HepG2 (cell line): ENCODE results near the gene KSR1. TPM values are rescaled to one million over a fixed set of nuclear protein-coding genes. Genes with fewer than 3 reads are reported as not detected.

ENCODE experiments used
- CHD4 ChIP-seq: fragments of 200-600 bp; sonication (generic); IDR thresholded peaks from 2 replicates; pipeline ENCODE4 v1.7.0; 2017; ENCODE audit warnings: mild to moderate bottlenecking, low read length, borderline replicate concordance
- FOSL2 ChIP-seq: sonication (generic); formaldehyde crosslinking; IDR thresholded peaks from 2 replicates; pipeline ENCODE4 v1.4.0; 2020; ENCODE audit warnings: missing genetic modification reagents
- FOXO1 ChIP-seq: sonication (generic); formaldehyde crosslinking; IDR thresholded peaks from 2 replicates; pipeline ENCODE4 v1.4.0; 2020; ENCODE audit warnings: missing genetic modification reagents
- GLI4 ChIP-seq: sonication (generic); formaldehyde crosslinking; IDR thresholded peaks from 2 replicates; pipeline ENCODE4 v1.5.1; 2020; ENCODE audit warnings: missing genetic modification reagents, mild to moderate bottlenecking, moderate library complexity, borderline replicate concordance
- HNRNPLL ChIP-seq: fragments of 200-400 bp; formaldehyde crosslinking; IDR thresholded peaks from 2 replicates; pipeline ENCODE4 v1.6.1; 2017; ENCODE audit warnings: mild to moderate bottlenecking, low read depth, low read length; ENCODE audit not compliant: poor library complexity, severe bottlenecking
- MXD1 ChIP-seq: sonication (generic); formaldehyde crosslinking; IDR thresholded peaks from 2 replicates; pipeline ENCODE4 v1.4.0; 2020; ENCODE audit warnings: mild to moderate bottlenecking, missing genetic modification reagents
- MXD3 ChIP-seq: IDR thresholded peaks from 2 replicates; pipeline ENCODE4 v1.6.1; 2016; ENCODE audit warnings: mild to moderate bottlenecking, missing biosample characterization, missing genetic modification reagents
- SAFB2 ChIP-seq: sonication (generic); formaldehyde crosslinking; IDR thresholded peaks from 2 replicates; pipeline ENCODE4 v1.5.1; 2020; ENCODE audit warnings: missing genetic modification reagents, low read depth, mild to moderate bottlenecking, borderline replicate concordance
- SIN3A ChIP-seq: IDR thresholded peaks from 2 replicates; pipeline ENCODE4 v1.6.1; 2011; ENCODE audit warnings: low read depth, mild to moderate bottlenecking, control low read depth, low read length, borderline replicate concordance
- SP1 ChIP-seq, 2 experiments: fragments of 450-650 bp in 1 of 2; sonication (generic) in 1 of 2; formaldehyde crosslinking in 1 of 2; IDR thresholded peaks; 2 replicates each; pipeline versions ENCODE4 v1.4.0 to v1.6.1; 2016 to 2020; ENCODE audit warnings: missing genetic modification reagents in 1 of 2
- WIZ ChIP-seq: sonication (generic); formaldehyde crosslinking; IDR thresholded peaks from 2 replicates; pipeline ENCODE4 v1.5.1; 2020; ENCODE audit warnings: mild to moderate bottlenecking, missing genetic modification reagents
- ZEB1 ChIP-seq: IDR thresholded peaks from 2 replicates; pipeline ENCODE4 v1.6.1; 2012; ENCODE audit warnings: mild to moderate bottlenecking, low read depth, inconsistent platforms; ENCODE audit not compliant: insufficient replicate concordance
- ZNF12 ChIP-seq: sonication (generic); formaldehyde crosslinking; IDR thresholded peaks from 2 replicates; pipeline ENCODE4 v1.5.0; 2020; ENCODE audit warnings: missing genetic modification reagents
- ZNF234 ChIP-seq: sonication (generic); formaldehyde crosslinking; conservative IDR thresholded peaks from 2 replicates; pipeline ENCODE4 v1.5.1; 2020; ENCODE audit warnings: mild to moderate bottlenecking, missing genetic modification reagents
- ZNF260 ChIP-seq: sonication (generic); formaldehyde crosslinking; IDR thresholded peaks from 2 replicates; pipeline ENCODE4 v1.4.0; 2020; ENCODE audit warnings: missing genetic modification reagents, low read depth, mild to moderate bottlenecking, borderline replicate concordance
- ZNF383 ChIP-seq: sonication (generic); formaldehyde crosslinking; IDR thresholded peaks from 2 replicates; pipeline ENCODE4 v1.4.0; 2020; ENCODE audit warnings: missing genetic modification reagents, mild to moderate bottlenecking, borderline replicate concordance
- ZNF605 ChIP-seq: sonication (generic); formaldehyde crosslinking; IDR thresholded peaks from 2 replicates; pipeline ENCODE4 v1.8.0; 2022; ENCODE audit warnings: mild to moderate bottlenecking, missing genetic modification reagents
- ZNF704 ChIP-seq: sonication (generic); formaldehyde crosslinking; IDR thresholded peaks from 2 replicates; pipeline ENCODE4 v1.8.1; 2023; ENCODE audit warnings: mild to moderate bottlenecking, inconsistent platforms, moderate library complexity, missing genetic modification reagents, borderline replicate concordance
- ZNF776 ChIP-seq: sonication (generic); formaldehyde crosslinking; IDR thresholded peaks from 2 replicates; pipeline ENCODE4 v1.4.0; 2020; ENCODE audit warnings: mild to moderate bottlenecking, missing genetic modification reagents
- polyA plus RNA-seq, 8 experiments: library from polyadenylated mRNA; depleted of rRNA in 3 of 8; stranded (reverse) in 7 of 8; unstranded in 1 of 8; fragments of >200 nt; fragmentation: Illumina TruSeq in 4 of 8; extraction: Trizol in 4 of 8; gene quantifications; 2 replicates each; pipeline versions ENCODE4 v1.2.1 to v1.2.3, GENCODE V29; 2011 to 2016; ENCODE audit warnings: low read depth in 4 of 8, missing spikeins in 1 of 8, mixed read lengths in 1 of 8; ENCODE audit not compliant: insufficient read depth in 1 of 8
- total RNA-seq, 5 experiments: library from RNA; depleted of rRNA; stranded (reverse); fragments of >200 nt; fragmentation: Illumina TruSeq; extraction: Trizol; gene quantifications; 2 replicates each; pipeline ENCODE4 v1.2.3, GENCODE V29; 2016; ENCODE audit warnings: low read depth in 1 of 5

The KSR1 gene
- total and polyA plus RNA-seq, 2 of the 13 experiments (the other 11 are each of a cell fraction or from before 2014, with no cell fraction given) = 10.1 to 16.6 TPM

DNA sequence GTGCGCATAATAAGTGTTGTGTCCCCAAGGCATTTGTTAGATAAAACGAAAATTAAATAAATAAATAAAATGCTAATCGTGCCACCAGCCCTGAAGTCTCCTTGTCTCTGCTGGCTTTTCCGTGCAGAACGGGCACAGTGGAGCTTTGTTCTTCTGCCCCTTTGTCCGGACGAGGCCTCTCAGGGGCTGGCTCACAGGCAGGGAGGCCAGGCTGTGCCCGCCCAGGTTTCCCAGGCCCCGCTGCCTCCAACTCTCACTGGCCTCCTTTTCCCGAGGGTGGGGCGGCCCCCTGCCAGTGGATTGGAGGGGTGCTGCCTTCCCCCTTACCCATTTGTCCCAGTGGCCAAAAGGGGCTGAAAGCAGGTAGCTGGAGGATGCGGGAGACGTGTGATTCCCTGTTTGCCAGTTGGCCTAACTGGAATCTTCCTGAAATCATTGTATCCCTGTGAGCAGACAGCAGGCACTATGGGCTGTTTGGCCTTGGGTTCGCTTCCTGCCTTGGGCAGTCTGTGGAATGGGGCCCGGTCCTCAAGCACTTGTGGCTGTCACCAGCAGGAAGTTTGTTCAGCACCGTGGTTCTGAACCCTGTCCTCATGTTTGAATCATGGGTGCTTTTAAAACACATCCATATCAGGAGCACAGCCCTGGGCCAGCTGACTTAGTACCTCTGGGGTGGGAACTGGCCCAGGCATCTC is 64.4 kb downstream of the KSR1 start (continued):
- TF ChIP-seq ZNF605 (CRISPR knock-in tag) = 0 out of 2 replicates have a peak, but pooled peaks have one; percentile 33
- no peak; the same call in 1 of the 2 replicates for TF ChIP-seq FOSL2 (CRISPR knock-in tag)
- TF ChIP-seq SP1 (IDR thresholded peaks at IDR 0.05) = no peak
- TF ChIP-seq SP1 (CRISPR knock-in tag; IDR thresholded peaks at IDR 0.05) = no peak
- no peak for TF ChIP-seq ZEB1
- TF ChIP-seq FOXO1 (CRISPR knock-in tag) = no peak
- no peak for TF ChIP-seq GLI4 (CRISPR knock-in tag)
- TF ChIP-seq ZNF234 (CRISPR knock-in tag) = no peak
- no peak for TF ChIP-seq ZNF12 (CRISPR knock-in tag)
- no peak for TF ChIP-seq HNRNPLL
- no peak for TF ChIP-seq ZNF260
- TF ChIP-seq WIZ (CRISPR knock-in tag) = no peak
- TF ChIP-seq ZNF383 (CRISPR knock-in tag) = no peak
- no peak for TF ChIP-seq ZNF704 (CRISPR knock-in tag)
- TF ChIP-seq SIN3A = no peak
- TF ChIP-seq CHD4 = no peak
- no peak for TF ChIP-seq ZNF776
- no peak for TF ChIP-seq MXD3 (CRISPR knock-in tag)
- TF ChIP-seq SAFB2 (CRISPR knock-in tag) = no peak
- TF ChIP-seq MXD1 (CRISPR knock-in tag) = 0 out of 2 replicates have a peak, but pooled peaks have one; percentile 38
